Posterior cingulate gyrus (tissue), 11 donors: ENCODE measurements around the gene NLN.
"Not testable (repeated sequence)": the region's sequence is repeated elsewhere in the genome, so short reads cannot be mapped to it uniquely, and the experiment has no call there.

Source experiments
- DNase-seq, 10 donors: peaks; one replicate each; pipeline versions ENCODE4 v3.0.0 to v3.0.0-alpha.2; 2020 to 2021; ENCODE audit warnings: mixed read lengths in 3 of 10
- intact Hi-C: fragments of 100-400 bp; cut with DNase I; formaldehyde crosslinking; loops from one replicate; pipeline ENCODE4 v1.15.1; 2023

NLN gene

DNA sequence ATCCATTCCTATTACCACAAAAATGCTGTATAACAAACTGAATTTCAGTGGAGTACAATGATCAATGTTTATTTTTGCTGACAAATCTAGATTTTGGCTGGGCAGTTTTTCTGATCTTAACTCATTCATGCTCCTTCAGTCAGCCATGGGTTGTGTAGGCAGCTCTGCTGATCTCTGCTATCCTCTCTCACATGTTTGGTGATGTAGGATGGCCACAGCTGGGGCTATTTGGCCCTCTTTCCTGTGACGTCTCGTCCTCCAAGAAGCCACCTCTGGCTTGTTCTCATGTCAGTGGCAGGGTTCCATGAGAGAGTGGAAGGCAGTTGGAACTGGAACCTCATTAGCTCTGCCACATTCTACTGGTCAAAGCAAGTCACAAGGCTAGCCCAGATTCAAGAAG is 8.9 kb downstream of the NLN start:
- no peak for DNase-seq
- intact Hi-C loops, result no loop called here

- intact Hi-C loops, result not testable (repeated sequence)
- peak in 1 of 10 donors; percentile 72 for DNase-seq
Observed at GRCh38 chr5:65732046-65732445, 10.0 kb downstream of the NLN start.

GRCh38 chr5:65734196-65734775 is 12.3 kb downstream of the NLN start:
- intact Hi-C loops, DNase-seq: not testable (repeated sequence)

DNA sequence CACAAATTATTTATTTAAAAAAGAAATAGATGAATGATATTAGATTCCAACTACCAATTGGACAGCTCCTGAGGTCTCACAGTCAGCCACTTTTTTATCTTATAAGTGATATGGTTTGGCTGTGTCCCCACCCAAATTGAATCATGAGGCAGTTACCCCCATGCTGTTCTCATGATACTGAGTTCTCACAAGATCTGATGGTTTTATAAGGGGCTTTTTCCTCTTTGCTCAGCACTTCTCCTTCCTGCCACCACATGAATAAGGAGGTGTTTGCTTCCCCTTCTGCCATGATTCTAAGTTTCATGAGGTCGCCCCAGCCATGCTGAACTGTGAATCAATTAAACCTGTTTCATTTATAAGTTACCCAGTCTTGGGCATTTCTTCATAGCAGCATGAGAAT is 12.9 kb downstream of the NLN start:
- no peak for DNase-seq
- intact Hi-C loops, result no loop called here

- intact Hi-C loops, result no loop called here
- no peak for DNase-seq
Observed at GRCh38 chr5:65736011-65736410, 14.0 kb downstream of the NLN start.

GRCh38 chr5:65737842-65738241 is 15.8 kb downstream of the NLN start:
- intact Hi-C loops, result no loop called here
- peak in 1 of 10 donors; percentile 50 for DNase-seq

DNA sequence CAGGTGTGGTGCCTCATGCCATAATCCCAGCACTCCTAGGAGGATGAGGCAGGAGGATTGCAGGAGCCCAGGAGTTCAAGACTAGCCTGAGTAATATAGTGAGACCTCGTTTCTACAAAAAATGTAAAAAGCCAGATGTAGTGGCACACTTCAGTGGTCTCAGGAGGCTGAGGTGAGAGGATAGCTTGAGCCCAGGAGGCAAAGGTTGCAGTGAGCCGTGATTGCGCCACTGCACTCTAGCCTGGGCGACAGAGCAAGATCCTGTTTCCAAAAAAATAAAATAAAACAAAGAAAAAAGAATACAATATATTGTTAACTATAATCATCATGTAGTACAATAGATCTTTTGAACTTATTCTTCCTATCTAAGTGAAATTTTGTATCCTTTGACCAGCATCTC is 16.3 kb downstream of the NLN start:
- intact Hi-C loops, result no loop called here
- DNase-seq, result no peak

DNA sequence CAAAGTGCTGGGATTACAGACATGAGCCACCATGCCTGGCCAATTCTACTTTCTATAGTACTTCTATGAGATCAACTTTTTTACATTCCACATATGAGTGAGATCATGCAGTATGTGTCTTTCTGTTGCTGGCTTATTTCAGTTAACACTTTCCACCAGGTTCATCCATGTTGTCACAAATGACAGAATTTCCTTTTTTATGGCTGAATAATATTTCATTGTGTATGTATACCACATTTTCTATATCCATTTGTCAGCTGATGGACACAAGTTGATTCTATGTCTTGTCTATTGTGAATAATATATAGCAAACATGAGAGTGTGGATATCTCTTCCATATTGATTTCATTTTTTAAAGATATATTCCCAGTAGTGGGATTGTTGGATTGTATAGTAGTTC is 17.2 kb downstream of the NLN start:
- intact Hi-C loops, result no loop called here

DNA sequence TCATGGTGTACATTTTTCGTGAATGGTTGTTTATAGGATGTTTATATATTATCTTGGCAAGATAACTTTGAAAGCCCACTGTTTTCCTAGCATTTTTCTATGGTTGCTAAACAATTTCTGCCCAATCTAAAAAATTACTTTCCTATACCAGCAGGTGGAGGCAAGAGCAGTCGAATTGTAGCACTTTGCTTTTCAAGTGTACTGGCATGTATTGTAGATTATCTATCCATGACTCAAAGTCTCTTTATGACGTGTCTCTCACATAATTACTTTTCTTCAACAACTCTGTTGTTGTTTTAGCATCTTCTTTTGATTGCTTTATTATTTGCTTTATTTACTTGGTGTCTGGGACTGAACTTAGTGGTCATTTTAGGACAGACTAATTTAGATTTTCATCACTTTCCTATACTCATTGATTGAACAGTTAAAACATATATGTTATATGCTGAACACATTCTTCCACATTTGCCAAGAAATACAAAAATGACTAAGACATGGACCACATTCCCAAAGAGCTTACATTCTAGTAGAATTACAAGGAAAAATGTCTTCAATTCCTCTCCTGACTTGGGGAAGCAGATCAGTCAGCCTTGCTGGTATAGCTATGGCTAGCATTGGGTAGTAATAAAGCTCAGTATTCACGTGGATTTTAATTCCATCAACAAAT is 20.7 kb downstream of the NLN start:
- intact Hi-C loops, result no loop called here

More for the DNA sequence above, 17.2 kb downstream of the NLN start:
- DNase-seq, result no peak

GRCh38 chr5:65749221-65749844 is 27.3 kb downstream of the NLN start:
- intact Hi-C loops, result no loop called here
- DNase-seq, result no peak

More for the DNA sequence above, 20.7 kb downstream of the NLN start:
- no peak for DNase-seq

DNA sequence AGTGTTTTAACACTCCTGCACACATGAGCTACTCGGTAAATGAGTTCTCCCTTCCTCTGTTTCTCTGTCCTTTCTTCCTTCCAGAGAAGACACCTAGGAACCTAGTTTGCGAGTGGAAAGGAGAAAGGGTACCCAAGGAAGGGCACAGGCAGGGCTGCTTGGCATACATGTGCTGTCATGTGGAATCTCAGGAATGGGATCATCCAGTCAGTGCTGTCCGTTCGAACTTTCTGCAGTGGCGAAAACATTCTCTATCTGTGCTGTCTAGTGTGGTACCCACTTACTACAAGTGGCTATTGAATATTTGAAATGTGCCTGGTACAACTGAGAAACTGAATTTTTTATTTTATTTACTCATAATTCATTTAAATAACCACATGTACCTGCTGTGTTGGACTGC is 28.0 kb downstream of the NLN start:
- no peak for DNase-seq

DNA sequence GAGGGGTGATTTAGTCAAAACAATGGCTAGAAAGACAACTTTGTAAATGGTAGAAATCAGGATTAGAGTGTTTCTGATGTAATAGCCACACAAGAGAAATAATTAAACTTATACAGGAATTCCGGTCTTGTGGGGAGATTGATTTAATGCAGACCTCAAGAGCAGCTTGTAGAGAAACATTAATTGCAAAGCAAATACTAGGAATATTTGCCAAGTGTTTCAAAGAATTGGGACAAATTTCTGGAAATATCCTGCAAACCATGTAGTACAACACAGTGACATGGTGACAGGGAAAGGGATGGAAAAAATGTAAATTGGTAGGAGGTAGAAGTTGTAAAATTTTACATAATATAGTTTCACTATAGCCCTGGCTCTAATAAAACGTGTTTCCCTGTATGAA is 28.9 kb downstream of the NLN start:
- intact Hi-C loops, result no loop called here
- no peak for DNase-seq

More for the DNA sequence above, 28.0 kb downstream of the NLN start:
- intact Hi-C loops, result no loop called here

DNA sequence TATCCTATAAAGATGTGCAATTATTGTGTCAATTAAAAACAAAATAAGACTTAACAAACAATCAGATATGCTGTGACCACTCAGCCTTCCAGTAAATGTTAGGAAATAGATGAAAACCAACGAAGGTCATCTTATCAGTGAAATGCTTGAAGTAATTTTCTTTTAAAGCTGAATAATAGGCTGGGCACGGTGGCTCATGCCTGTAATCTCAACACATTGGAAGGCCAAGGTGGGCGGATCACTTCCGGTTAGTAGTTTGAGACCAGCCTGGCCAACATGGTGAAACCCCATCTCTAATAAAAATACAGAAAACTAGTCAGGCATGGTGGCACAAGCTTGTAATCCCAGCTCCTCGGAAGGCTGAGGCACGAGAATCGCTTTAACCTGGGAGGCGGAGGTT is 31.2 kb downstream of the NLN start:
- intact Hi-C loops, result no loop called here

DNA sequence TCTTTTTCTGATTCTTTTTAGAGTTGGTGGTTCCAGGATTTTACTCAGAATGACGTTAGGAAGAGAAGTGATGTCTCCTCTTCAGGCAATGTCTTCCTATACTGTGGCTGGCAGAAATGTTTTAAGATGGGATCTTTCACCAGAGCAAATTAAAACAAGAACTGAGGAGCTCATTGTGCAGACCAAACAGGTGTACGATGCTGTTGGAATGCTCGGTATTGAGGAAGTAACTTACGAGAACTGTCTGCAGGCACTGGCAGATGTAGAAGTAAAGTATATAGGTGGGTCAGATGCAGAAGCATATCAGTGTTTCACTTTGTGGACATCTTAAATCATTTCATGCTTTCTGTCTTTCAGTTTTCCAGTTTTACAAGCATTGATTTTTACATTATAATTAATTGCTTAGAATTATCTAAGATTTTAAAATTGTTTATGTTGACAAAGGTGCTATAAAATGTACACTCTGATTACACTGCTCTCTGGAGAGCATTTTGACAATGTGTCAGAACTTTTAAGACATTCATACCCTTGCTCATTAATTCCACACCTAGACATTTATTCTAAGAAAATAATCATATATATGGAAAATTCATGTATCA is 36.6 kb downstream of the NLN start:
- intact Hi-C loops, result no loop called here
- DNase-seq, result no peak

More for the DNA sequence above, 31.2 kb downstream of the NLN start:
- DNase-seq, result no peak

- intact Hi-C loops, result loop anchor here (10.0 kb wide), 1 partner anchor 384 kb away; the partner anchor contains the start of gene SREK1
- DNase-seq, result peak in 9 of 10 donors; percentile 11 to 91 (median 56)
Observed at GRCh38 chr5:65760504-65761275, 38.7 kb downstream of the NLN start.

DNA sequence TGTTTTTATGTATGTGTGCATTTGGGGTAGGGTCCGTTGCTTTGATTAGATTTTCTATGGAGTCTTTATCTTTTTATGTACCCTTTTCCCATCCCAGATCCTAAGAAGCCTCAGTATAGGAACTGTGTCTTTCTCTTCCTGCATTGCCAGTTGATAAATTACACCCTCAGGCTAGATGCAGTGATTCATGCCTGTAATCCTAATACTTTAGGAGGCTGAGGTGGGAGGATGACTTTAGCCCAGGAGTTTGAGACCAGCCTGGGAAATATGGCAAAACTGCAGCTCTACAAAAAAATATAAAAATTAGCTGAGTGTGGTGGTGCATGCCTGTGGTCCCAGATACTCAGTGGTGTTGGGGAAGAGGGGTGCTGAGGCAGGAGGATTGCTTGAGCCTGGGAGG is 40.2 kb downstream of the NLN start:
- no peak for DNase-seq
- intact Hi-C loops, result loop anchor here (10.0 kb wide), 1 partner anchor 383 kb away; the partner anchor contains the start of gene SREK1

DNA sequence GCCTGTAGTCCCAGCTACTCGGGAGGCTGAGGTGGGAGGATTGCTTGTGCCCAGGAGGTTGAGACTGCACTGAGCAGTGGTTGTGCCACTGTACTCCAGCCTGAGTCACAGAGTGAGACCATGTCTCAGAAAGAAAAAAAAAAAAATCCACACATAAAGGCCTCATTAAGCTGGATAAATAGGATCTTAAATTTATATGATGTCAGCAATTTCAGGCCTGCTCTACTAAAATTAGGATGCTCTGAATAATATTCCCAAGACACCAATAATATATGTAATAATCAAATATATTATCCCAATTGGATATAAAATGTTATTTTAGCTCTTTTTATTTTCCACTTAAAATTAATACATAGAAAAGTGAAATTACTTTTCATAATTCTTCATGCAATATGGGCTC is 43.6 kb downstream of the NLN start:
- no peak for DNase-seq
- intact Hi-C loops, result loop anchor here (10.0 kb wide), 1 partner anchor 379 kb away; the partner anchor contains the start of gene SREK1

DNA sequence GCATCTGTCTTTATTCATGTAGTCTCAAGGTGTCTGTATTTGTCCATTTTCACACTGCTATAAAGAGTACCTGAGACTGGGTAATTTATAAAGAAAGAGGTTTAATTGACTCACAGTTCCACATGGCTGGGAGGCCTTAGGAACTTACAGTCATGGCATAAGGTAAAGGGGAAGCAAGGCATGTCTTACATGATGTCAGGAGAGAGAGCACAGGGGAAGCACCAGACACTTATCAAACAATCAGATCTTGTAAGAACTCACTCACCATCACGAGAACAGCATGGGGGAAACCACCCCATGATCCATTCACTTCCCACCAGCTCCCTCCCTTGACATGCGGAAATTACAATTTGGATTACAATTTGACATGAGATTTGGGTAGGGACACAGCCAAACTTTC is 44.2 kb downstream of the NLN start:
- intact Hi-C loops, result loop anchor here (10.0 kb wide), 1 partner anchor 379 kb away; the partner anchor contains the start of gene SREK1
- DNase-seq, result no peak

DNA sequence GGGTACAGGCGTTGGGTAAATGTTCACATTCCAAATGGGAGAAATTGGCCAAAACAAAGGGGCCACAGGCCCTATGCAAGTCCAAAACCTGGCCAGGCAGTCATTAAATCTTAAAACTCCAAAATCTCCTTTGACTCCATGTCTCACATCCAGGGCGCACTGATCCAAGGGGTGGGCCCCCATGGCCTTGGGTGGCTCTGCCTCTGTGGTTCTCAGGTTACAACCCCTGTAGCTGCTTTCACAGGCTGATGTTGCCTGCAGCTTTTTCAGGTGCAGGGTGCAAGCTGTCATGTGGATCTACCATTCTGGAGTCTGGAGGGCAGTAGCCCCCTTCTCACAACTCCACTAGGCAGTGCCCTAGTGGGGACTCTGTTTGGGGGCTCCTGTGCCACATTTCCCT is 44.8 kb downstream of the NLN start:
- DNase-seq, result no peak
- intact Hi-C loops, result loop anchor here (10.0 kb wide), 1 partner anchor 378 kb away; the partner anchor contains the start of gene SREK1

GRCh38 chr5:65767565-65767964 is 45.6 kb downstream of the NLN start:
- intact Hi-C loops, result loop anchor here (10.0 kb wide), 1 partner anchor 377 kb away; the partner anchor contains the start of gene SREK1
- DNase-seq, result no peak
